HG03432 (cell line): ENCODE results near the gene LYRM1.

Source experiments
- ATAC-seq: cut with Tn5 transposase; IDR thresholded peaks from one replicate; pipeline ENCODE4 v1.9.1; 2021; ENCODE audit warnings: mild to moderate bottlenecking, moderate library complexity; ENCODE audit not compliant: unreplicated experiment

Gene LYRM1

GRCh38 chr16:20871941-20872815 is 28.4 kb upstream of the LYRM1 start:
- no peak for ATAC-seq

- ATAC-seq = no peak
These were observed 27.2 kb upstream of the LYRM1 start for GRCh38 chr16:20873331-20873730.

DNA sequence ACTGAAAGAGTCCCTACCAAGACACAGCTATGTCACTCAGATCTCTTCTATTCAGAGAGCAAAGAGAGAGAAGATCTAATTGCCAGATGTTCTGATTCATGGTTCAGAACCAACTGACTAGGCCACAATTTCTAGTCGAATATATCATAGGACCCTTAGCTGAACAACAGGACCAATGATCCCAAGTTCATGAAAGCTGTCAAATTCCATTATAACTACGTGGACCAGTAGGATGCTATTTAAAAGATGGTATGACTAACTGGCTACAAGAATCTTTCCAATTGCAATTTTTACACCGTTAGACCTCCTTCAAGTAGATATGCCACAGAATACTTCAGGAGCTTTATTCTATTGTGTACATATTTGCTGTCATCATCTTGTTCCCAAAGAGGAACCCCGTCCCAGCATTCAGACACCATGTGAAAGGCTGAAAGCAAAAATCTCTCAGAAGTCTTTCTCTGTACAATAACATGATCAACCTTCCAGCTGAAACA is 26.4 kb upstream of the LYRM1 start:
- no peak for ATAC-seq

- ATAC-seq = no peak
These were observed 25.3 kb upstream of the LYRM1 start for GRCh38 chr16:20875355-20875650.

DNA sequence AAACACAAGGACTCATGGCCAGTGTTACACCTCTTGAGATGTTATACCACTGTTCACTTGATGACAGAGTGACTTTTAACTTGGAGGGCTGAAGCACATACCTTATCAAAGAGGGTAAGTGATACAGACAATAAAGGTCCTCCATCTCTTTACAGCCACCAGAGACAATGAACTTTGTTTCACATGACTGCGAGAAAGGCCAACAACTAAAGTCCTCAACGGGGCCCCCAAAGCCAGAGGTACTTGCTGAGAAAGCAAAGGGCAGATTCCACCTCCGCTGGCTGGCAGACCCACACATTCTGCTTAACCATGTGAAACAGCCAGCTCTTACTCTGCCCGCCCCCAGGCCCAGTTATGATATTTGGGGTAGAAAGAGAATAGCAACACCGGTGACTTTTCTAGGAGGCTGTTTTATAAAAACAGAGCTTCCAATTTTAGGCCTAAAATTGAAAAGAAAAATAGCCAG is 21.9 kb upstream of the LYRM1 start:
- no peak for ATAC-seq

GRCh38 chr16:20879175-20880040 is 21.2 kb upstream of the LYRM1 start:
- peak; percentile 56 for ATAC-seq

GRCh38 chr16:20880867-20881502 is 19.6 kb upstream of the LYRM1 start:
- no peak for ATAC-seq

GRCh38 chr16:20881503-20881878 is 19.1 kb upstream of the LYRM1 start:
- ATAC-seq = no peak

- ATAC-seq = no peak
These were observed 16.9 kb upstream of the LYRM1 start for GRCh38 chr16:20883554-20884239.

- ATAC-seq = no peak
These were observed 16.4 kb upstream of the LYRM1 start for GRCh38 chr16:20884240-20884556.

GRCh38 chr16:20886320-20886719 is 14.3 kb upstream of the LYRM1 start:
- no peak for ATAC-seq

- no peak for ATAC-seq
These were observed 13.4 kb upstream of the LYRM1 start for GRCh38 chr16:20887207-20887606.

DNA sequence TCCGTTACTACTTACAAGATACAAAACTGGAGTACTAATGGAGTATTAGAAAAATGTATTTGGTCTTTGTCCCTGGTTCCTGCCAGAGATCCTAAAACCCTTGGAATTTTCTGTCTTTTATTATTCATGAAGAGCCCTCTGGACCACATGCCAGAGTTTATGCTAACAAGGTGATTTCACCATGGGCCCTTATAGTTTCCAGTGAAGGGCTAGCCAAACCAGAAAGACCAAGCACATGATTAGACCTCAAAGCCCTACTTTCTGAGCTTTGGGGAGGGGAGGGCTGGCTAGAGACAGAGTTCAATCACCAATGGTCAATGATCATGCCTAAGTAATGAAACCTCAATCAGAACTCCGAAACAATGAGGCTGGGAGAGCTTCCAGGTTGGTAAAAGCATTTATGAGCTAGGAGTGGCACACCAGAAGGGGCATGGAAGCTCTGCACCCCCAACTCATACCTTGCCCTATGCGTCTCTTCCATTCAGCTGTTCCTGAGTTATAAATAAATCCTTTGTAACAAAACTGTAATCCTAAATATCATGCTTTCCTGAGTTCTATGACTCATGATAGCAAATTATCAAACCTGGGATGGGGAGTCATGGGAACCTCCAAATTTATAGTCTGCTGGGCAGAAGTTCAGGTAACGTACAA is 10.8 kb upstream of the LYRM1 start:
- ATAC-seq = no peak

DNA sequence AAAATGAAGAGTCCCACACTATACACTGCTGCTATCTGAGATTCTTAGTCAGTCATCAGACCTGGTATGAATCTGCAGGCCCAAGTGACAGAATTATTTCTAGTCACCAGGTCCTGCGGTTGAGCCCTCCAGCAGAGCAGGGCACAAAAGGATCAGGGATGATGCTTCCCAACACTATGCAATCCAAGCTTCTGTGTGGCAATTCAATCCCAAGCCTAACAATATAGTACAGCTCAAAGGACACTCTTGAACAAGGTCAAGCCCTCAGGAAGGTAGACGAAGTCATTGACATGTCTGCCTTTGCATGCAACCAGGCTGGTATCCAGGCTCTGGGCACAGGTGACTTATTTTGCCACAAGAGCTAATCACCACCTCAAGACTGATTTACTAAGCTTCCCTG is 6.2 kb upstream of the LYRM1 start:
- ATAC-seq = no peak

DNA sequence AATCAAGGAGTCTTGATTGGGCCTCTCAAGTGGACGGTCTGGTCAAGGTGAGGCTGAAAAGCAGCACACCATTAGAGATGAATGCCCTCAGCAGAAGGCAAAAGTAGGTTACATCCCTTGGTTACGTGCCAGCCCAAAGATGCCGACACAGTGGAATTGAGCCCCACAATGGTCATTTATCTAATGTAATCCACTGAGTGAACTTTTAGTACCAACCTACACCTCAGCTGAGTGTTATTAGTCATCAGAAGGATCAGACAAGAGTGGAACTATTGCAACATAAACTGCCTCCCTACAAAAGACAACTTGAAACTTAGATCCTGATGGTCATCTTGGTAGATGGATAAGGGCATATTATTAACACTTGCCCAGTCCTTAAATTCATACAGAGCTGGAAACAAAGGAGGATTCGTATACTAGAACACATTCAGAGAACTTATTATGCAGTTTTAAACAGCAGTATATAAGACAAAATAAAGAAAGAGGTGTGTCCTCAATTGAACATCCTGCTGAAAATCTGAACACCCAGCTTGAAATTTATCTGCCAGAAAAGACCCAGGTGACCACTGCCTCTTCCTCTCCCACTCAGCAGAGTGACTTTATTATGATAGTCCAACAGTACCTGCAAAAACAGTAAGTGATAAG is 3.2 kb upstream of the LYRM1 start:
- no peak for ATAC-seq

GRCh38 chr16:20897922-20898321 is 2.6 kb upstream of the LYRM1 start:
- ATAC-seq = no peak

- no peak for ATAC-seq
These were observed 1.5 kb upstream of the LYRM1 start for GRCh38 chr16:20899071-20899470.

DNA sequence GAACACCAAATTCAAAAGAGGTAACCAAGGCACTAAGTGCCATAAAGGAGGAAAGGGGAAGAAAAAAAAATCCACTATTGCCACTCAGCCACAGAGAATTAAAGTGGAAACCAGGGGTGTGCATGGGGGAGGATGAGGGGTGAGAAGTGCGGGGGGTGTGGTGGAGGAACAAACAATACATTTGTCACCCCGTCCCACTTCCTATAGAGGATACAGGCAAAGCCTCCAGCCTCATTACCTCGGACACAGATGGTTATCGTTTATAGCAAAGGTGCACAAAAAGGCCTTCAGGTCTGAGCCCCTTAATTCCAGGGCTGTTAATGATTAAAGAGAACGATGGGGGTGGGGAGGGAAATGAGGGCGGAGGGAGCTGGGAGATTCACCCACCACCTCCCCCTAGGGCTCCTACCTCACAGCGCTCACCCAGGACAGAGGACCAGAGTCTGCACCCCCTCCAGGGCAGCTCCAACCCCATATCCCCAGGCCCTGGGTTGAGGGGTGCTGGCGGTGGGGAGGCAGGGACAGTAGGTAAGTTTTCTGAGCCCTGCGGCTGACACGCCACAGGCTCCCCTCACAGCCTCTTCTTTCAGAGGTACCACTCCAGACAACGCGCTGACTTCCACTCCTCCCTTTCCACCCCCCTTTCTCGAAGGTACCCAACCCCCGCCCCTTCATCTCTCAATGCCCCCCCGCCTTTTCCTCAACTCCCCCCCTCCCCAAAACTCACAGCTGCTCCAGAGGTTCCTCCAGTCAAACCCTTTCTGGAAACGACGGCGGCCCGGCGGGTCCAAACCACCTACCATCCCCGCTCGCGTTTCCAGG is 883 bp upstream of the LYRM1 start:
- ATAC-seq = peak; percentile 1

- peak; percentile 4 for ATAC-seq
These were observed 481 bp downstream of the LYRM1 start for GRCh38 chr16:20901068-20901435.
